Natural killer cell (primary cell): ENCODE results near the gene POPDC3. TPM values are rescaled to one million over a fixed set of nuclear protein-coding genes. Genes with fewer than 3 reads are reported as not detected.

Experiments used
- ATAC-seq, 3 donors: fragments of 150-1000 bp in 2 of 3; fragments of 200-7000 bp in 1 of 3; cut with Tn5 transposase; 1 replicate in 1 of 3; 2 replicates in 2 of 3; pipeline ENCODE4 v1.10.0; 2021; ENCODE audit warnings: mild to moderate bottlenecking in 2 of 3, moderate library complexity in 2 of 3
- DNase-seq, 2 donors: peaks; one replicate each; pipeline versions ENCODE4 v3.0.0 to v3.0.0-alpha.2; 2013 to 2021; ENCODE audit warnings: mixed read lengths in 1 of 2
- H3K27ac ChIP-seq: one replicate; pipeline ENCODE4 v1.5.1; 2013; ENCODE audit warnings: mild to moderate bottlenecking, low read length
- H3K27me3 ChIP-seq: one replicate; pipeline ENCODE4 v1.6.1; 2013; ENCODE audit warnings: low read length; ENCODE audit not compliant: control insufficient read depth, insufficient read depth
- H3K36me3 ChIP-seq: one replicate; pipeline ENCODE4 v1.6.1; 2013; ENCODE audit warnings: low read length; ENCODE audit not compliant: control insufficient read depth, insufficient read depth
- H3K4me1 ChIP-seq: one replicate; pipeline ENCODE4 v1.6.1; 2013; ENCODE audit warnings: low read length; ENCODE audit not compliant: control insufficient read depth, insufficient read depth
- H3K4me3 ChIP-seq: one replicate; pipeline ENCODE4 v1.5.1; 2013; ENCODE audit warnings: low read length
- H3K9me3 ChIP-seq: one replicate; pipeline ENCODE4 v1.6.1; 2013; ENCODE audit warnings: low read length; ENCODE audit not compliant: control insufficient read depth, insufficient read depth
- H3K27ac Mint-ChIP-seq, 2 donors: one replicate each; pipeline ENCODE4 v1.8.0; 2022; ENCODE audit warnings: mild to moderate bottlenecking in 2 of 2, mixed read lengths in 2 of 2, moderate library complexity in 1 of 2
- H3K27me3 Mint-ChIP-seq, 2 donors: one replicate each; pipeline ENCODE4 v1.8.0; 2022; ENCODE audit warnings: low read depth in 2 of 2, mixed read lengths in 2 of 2
- H3K36me3 Mint-ChIP-seq: one replicate; pipeline ENCODE4 v1.8.0; 2022; ENCODE audit warnings: mixed read lengths
- H3K4me1 Mint-ChIP-seq, 2 donors: one replicate each; pipeline ENCODE4 v1.8.0; 2022; ENCODE audit warnings: mixed read lengths in 2 of 2
- H3K4me3 Mint-ChIP-seq: one replicate; pipeline ENCODE4 v1.8.0; 2022; ENCODE audit warnings: mild to moderate bottlenecking, moderate library complexity, mixed read lengths
- H3K9me3 Mint-ChIP-seq, 2 donors: one replicate each; pipeline ENCODE4 v1.8.0; 2022; ENCODE audit warnings: mixed read lengths in 2 of 2
- WGBS: methylation state at CpG from one replicate; pipeline ENCODE4 v1.1.7; 2013; ENCODE audit warnings: missing lambda C conversion rate; ENCODE audit not compliant: insufficient coverage; 5-methylcytosine and 5-hydroxymethylcytosine counted together
- intact Hi-C: fragments of 100-400 bp; cut with micrococcal nuclease; formaldehyde crosslinking; loops from one replicate; pipeline ENCODE4 v1.14.2; 2022
- total RNA-seq, 4 donors: library from RNA; stranded (reverse); fragments of 120-200 nt in 1 of 4; gene quantifications; one replicate each; pipeline versions ENCODE4 v1.2.3 to v1.2.4, GENCODE V29; 2013 to 2022
- TF ChIP-seq, protein P1 (sequence below): fragments of 200-600 bp; IDR thresholded peaks from one replicate; pipeline ENCODE4 v1.8.0; 2022; ENCODE audit warnings: antibody characterized with exemption

The POPDC3 gene
- total RNA-seq, 3 donors from 2014 or later (not counting 1 experiment from before 2014, with no cell fraction given): not detected

GRCh38 chr6:105189026-105189820 lies 9.4 kb upstream of the POPDC3 start:
- Mint-ChIP-seq H3K9me3 (no peaks in the 10 kb centered on the region), H3K4me1 (no peaks in the 10 kb centered on the region), H3K36me3 (no peaks in the 10 kb centered on the region), H3K27me3 (peaks cover 4 to 21% of the 10 kb centered on the region in 2 donors), H3K27ac (no peak overlapping the region), H3K4me3 (no peak overlapping the region)
- Histone ChIP-seq H3K27me3 (peaks cover 3% of the 10 kb centered on the region), H3K4me3 (no peak overlapping the region), H3K27ac (no peak overlapping the region), H3K9me3 (no peaks in the 10 kb centered on the region), H3K36me3 (no peaks in the 10 kb centered on the region), H3K4me1 (no peaks in the 10 kb centered on the region)
- DNase-seq (no peak), ATAC-seq (no peak)
- WGBS: 89% methylated on average over 10 of the region's 10 CpGs
- TF ChIP-seq, protein P1, sequence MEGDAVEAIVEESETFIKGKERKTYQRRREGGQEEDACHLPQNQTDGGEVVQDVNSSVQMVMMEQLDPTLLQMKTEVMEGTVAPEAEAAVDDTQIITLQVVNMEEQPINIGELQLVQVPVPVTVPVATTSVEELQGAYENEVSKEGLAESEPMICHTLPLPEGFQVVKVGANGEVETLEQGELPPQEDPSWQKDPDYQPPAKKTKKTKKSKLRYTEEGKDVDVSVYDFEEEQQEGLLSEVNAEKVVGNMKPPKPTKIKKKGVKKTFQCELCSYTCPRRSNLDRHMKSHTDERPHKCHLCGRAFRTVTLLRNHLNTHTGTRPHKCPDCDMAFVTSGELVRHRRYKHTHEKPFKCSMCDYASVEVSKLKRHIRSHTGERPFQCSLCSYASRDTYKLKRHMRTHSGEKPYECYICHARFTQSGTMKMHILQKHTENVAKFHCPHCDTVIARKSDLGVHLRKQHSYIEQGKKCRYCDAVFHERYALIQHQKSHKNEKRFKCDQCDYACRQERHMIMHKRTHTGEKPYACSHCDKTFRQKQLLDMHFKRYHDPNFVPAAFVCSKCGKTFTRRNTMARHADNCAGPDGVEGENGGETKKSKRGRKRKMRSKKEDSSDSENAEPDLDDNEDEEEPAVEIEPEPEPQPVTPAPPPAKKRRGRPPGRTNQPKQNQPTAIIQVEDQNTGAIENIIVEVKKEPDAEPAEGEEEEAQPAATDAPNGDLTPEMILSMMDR: no peak
- intact Hi-C loops: no loop called here

DNA sequence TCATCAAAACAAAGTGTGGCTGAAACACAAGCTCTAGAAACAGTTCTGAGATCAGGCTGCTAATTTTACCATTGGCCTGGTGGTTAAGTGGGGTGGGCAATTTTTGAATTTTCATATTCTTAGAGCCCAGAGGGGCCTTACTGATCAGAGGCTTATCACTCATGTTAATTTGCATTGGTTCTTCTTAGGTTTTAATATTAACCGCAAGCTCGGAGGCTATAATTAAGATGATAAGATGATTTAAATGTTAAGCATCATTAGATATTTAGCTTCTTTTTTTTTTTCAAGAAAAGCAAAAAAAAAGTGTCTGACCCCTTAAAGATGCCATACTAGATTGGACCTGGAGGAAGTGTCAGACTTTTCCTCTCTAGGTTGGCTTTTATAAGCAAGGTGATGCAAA lies 8.4 kb upstream of the POPDC3 start:
- H3K4me3 Mint-ChIP-seq: no peak overlapping the region
- Histone ChIP-seq H3K4me3 (no peak overlapping the region), H3K4me1 (no peaks in the 10 kb centered on the region), H3K27ac (no peak overlapping the region), H3K9me3 (no peaks in the 10 kb centered on the region), H3K27me3 (peaks cover 3% of the 10 kb centered on the region), H3K36me3 (no peaks in the 10 kb centered on the region)
- no peaks in the 10 kb centered on the region for H3K36me3 Mint-ChIP-seq
- H3K9me3 Mint-ChIP-seq: no peaks in the 10 kb centered on the region
- TF ChIP-seq, protein P1: no peak
- H3K27ac Mint-ChIP-seq: no peak overlapping the region
- intact Hi-C loops: no loop called here
- no CpG with 5 or more reads among the region's 2 CpGs for WGBS
- no peak for DNase-seq
- ATAC-seq: no peak
- peaks cover 7 to 31% of the 10 kb centered on the region in 2 donors for H3K27me3 Mint-ChIP-seq
- H3K4me1 Mint-ChIP-seq: no peaks in the 10 kb centered on the region

GRCh38 chr6:105186576-105186975 lies 6.8 kb upstream of the POPDC3 start:
- Mint-ChIP-seq H3K36me3 (no peaks in the 10 kb centered on the region), H3K27me3 (peaks cover 20 to 48% of the 10 kb centered on the region in 2 donors), H3K4me3 (no peak overlapping the region), H3K9me3 (no peaks in the 10 kb centered on the region), H3K4me1 (no peaks in the 10 kb centered on the region), H3K27ac (no peak overlapping the region)
- Histone ChIP-seq H3K4me1 (no peaks in the 10 kb centered on the region), H3K36me3 (no peaks in the 10 kb centered on the region), H3K27me3 (peaks cover 10% of the 10 kb centered on the region), H3K9me3 (no peaks in the 10 kb centered on the region), H3K27ac (no peak overlapping the region), H3K4me3 (no peak overlapping the region)
- DNase-seq (no peak), ATAC-seq (no peak)
- 100% methylated on average over 2 of the region's 2 CpGs for WGBS
- intact Hi-C loops: no loop called here
- TF ChIP-seq, protein P1: no peak

GRCh38 chr6:105184921-105185320 lies 5.1 kb upstream of the POPDC3 start:
- Mint-ChIP-seq H3K9me3 (no peaks in the 10 kb centered on the region), H3K36me3 (no peaks in the 10 kb centered on the region), H3K4me3 (no peak overlapping the region), H3K4me1 (peaks cover 0 to 4% of the 10 kb centered on the region in 2 donors), H3K27ac (no peak overlapping the region), H3K27me3 (peaks cover 34 to 64% of the 10 kb centered on the region in 2 donors)
- H3K36me3 ChIP-seq: no peaks in the 10 kb centered on the region
- H3K4me3 ChIP-seq: no peak overlapping the region
- peaks cover 16% of the 10 kb centered on the region for H3K27me3 ChIP-seq
- DNase-seq (no peak), ATAC-seq (no peak)
- intact Hi-C loops: no loop called here
- no peaks in the 10 kb centered on the region for H3K4me1 ChIP-seq
- no peaks in the 10 kb centered on the region for H3K9me3 ChIP-seq
- WGBS: 100% methylated on average over 2 of the region's 2 CpGs
- H3K27ac ChIP-seq: no peak overlapping the region
- TF ChIP-seq, protein P1: no peak
